NCI-H2196 (cell line): Measurements from ENCODE around the gene BANK1.

Experiments
- DNase-seq: peaks from one replicate; lab custom pipeline; 2025; ENCODE audit not compliant: unreplicated experiment; lab: John Stamatoyannopoulos, UW

Gene BANK1

DNA sequence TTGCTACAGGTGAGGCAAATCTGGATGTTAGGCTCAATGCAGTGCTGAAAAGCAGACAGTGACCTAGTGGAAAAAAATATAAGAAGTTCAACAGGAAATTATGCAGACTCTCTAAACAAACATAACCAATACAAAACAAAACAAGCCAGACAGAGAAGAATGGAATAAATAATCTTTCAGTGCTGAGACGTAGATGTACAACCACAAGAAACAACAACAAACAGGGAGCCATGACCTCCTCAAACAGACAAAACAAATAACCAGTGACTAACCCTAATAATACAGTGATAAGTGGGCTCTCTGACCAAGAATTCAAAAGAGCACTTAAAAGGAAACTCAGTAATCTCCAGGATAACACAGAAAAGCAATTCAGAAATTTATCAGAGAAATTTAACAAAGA is 315.5 kb downstream of the BANK1 start:
- no peak for DNase-seq

DNA sequence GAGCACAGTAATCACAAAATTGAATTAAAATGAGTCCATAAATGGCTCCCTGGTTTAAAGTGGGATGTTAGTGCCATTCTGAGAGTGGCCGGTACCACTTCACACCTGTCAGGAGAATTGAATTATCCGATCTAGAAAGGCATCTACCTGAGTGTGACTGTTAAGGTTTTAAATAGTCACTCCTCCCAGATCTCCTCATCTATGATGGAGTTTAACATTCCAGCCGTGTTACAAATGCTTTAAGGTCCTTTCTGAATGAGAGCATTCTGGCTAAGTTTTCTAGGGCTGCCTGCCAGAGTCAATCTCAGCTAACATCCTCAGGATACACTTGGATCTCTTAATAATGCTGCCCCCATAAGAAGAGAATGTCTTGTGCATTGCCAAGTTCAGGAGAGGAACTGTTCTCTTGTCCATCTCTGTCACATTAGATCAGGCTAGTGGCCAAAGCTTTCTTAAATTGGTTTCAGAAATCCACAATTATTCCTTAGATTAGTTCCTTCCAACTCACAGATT is 323.6 kb downstream of the BANK1 start:
- DNase-seq: no peak

DNA sequence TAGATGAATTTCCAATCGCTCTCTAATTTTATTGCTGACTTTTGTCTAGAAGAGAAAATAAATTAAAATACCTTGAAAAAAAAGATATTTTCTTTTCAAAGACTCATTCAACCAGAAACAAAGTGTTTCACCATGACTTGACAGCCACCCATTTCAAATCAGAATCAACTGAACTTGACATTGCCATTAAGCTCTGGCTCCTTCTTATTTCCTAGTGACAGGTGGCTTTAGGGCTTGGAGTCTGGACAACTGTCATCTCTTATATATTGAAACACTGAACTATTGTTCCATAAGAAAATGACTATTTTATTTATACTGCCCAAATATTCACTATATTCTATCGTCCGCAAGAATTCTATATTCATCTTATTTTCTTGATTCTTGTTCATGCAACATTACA is 325.6 kb downstream of the BANK1 start:
- no peak for DNase-seq

DNA sequence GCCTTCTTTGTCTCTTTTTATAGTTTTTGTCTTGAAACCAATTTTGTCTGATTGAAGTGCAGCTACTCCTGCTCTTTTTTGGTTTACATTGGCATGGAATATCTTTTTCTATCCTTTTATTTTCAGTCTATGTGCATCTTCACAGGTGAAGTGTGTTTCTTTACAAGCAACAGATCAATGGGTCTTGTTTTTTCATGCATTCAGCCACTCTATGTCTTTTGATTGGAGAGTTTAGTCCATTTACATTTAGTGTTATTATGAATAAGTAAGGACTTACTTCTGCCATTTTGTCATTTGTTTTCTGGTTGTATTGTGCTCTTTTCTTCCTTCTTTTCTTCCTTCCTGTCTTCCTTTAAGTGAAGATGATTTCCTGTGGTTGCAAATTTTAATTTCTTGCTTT is 330.3 kb downstream of the BANK1 start:
- no peak for DNase-seq
